Effector memory CD8-positive, alpha-beta T cell (primary cell): ENCODE data around the gene FBRSL1.
"Not testable (repeated sequence)": the region's sequence is repeated elsewhere in the genome, so short reads cannot be mapped to it uniquely, and the experiment has no call there.

Experiments used
- ATAC-seq: fragments of 150-1000 bp; cut with Tn5 transposase; replicated peaks from 2 replicates; pipeline ENCODE4 v1.10.0; 2021; ENCODE audit warnings: mild to moderate bottlenecking, moderate library complexity
- DNase-seq, 3 experiments: peaks; one replicate each; pipeline ENCODE4 v3.0.0; 2021
- H3K27ac Mint-ChIP-seq, 2 donors: one replicate each; pipeline ENCODE4 v1.8.0; 2022; ENCODE audit warnings: mild to moderate bottlenecking in 2 of 2, mixed read lengths in 2 of 2, moderate library complexity in 2 of 2
- H3K27me3 Mint-ChIP-seq, 2 donors: one replicate each; pipeline ENCODE4 v1.8.0; 2022; ENCODE audit warnings: mixed read lengths in 2 of 2
- H3K36me3 Mint-ChIP-seq: one replicate; pipeline ENCODE4 v1.8.0; 2022; ENCODE audit warnings: mild to moderate bottlenecking, moderate library complexity, mixed read lengths; ENCODE audit not compliant: insufficient read depth
- H3K4me1 Mint-ChIP-seq, 2 donors: one replicate each; pipeline ENCODE4 v1.8.0; 2022; ENCODE audit warnings: low read depth in 2 of 2, mixed read lengths in 2 of 2
- H3K4me3 Mint-ChIP-seq, 2 donors: one replicate each; pipeline ENCODE4 v1.8.0; 2022; ENCODE audit warnings: mild to moderate bottlenecking in 2 of 2, mixed read lengths in 2 of 2, moderate library complexity in 2 of 2
- H3K9me3 Mint-ChIP-seq, 2 donors: one replicate each; pipeline ENCODE4 v1.8.0; 2022; ENCODE audit warnings: mixed read lengths in 2 of 2
- total RNA-seq, 9 experiments: gene quantifications; one replicate each; lab custom pipeline; 2026; lab: John Stamatoyannopoulos, UW

The FBRSL1 gene
- 48.8 to 96.4 (median 68.2) reads per million in 9 experiments for total RNA-seq

DNA sequence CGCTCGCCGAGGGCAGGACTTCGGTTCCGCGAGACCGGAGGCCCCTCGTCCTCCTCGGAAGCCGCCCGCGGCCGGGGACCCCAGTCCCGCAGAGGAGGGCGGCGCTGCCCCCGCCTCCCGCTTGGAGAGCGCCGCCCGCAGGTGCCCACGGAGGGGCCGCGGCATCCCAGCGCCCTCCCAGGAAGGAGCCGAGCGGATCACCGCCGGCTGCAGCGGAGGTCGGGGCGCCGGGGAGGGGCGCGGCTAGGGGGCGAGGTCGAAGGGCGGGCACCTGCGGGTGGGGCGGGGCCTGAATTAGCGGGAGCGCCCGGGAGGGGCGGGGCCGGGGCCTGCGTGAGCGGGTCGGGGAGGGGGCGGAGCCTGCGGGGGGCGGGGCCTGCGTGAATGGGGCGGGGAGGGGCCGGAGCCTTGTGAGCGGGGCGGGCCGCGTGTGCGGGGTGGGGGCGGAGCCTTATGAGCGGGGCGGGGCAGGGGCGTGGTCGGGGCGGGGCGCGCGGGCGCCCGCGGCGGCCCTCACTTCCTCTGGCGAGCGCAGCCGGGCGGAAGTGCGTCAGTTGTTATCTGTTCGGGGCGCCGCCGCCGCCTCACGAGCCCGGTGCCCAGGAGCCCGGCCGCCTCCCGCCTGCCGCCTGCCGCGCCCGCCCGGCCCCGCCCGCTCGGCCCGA lies at the start of gene FBRSL1:
Gene FBRSL1 (plus strand): TSS at position 550 of the 665 bp plus-strand sequence.
- Mint-ChIP-seq H3K36me3 (peaks cover 21% of the 10 kb centered on the region), H3K4me1 (peaks cover 61 to 70% of the 10 kb centered on the region in 2 donors), H3K27ac (peak within 1 kb of the TSS; percentile 94 to 95), H3K27me3 (no peaks in the 10 kb centered on the region), H3K9me3 (no peaks in the 10 kb centered on the region), H3K4me3 (peak within 1 kb of the TSS; percentile 90 to 94)
- ATAC-seq (peak; percentile 72), DNase-seq (peak; percentile 81 to 87 (median 86))

DNA sequence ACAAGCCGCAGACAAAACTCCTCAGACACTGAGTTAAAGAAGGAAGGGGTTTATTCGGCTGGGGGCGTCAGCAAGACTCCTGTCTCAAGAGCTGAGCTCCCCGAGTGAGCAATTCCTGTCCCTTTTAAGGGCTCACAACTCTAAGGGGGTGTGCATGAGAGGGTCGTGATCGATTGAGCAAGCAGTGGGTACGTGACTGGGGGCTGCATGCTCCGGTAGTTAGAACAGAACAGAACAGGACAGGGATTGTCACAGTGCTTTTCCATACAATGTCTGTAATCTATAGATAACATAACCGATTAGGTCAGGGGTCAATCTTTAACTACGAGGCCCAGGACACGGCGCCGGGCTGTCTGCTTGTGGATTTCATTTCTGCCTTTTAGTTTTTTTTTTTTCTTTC lies 49.5 kb upstream of the FBRSL1 start:
- H3K4me3 Mint-ChIP-seq, ATAC-seq, DNase-seq, H3K9me3 Mint-ChIP-seq, H3K27ac Mint-ChIP-seq: not testable (repeated sequence)
- Mint-ChIP-seq H3K27me3 (peaks cover 11 to 15% of the 10 kb centered on the region in 2 donors), H3K4me1 (peaks cover 20 to 26% of the 10 kb centered on the region in 2 donors), H3K36me3 (peaks cover 17% of the 10 kb centered on the region)

DNA sequence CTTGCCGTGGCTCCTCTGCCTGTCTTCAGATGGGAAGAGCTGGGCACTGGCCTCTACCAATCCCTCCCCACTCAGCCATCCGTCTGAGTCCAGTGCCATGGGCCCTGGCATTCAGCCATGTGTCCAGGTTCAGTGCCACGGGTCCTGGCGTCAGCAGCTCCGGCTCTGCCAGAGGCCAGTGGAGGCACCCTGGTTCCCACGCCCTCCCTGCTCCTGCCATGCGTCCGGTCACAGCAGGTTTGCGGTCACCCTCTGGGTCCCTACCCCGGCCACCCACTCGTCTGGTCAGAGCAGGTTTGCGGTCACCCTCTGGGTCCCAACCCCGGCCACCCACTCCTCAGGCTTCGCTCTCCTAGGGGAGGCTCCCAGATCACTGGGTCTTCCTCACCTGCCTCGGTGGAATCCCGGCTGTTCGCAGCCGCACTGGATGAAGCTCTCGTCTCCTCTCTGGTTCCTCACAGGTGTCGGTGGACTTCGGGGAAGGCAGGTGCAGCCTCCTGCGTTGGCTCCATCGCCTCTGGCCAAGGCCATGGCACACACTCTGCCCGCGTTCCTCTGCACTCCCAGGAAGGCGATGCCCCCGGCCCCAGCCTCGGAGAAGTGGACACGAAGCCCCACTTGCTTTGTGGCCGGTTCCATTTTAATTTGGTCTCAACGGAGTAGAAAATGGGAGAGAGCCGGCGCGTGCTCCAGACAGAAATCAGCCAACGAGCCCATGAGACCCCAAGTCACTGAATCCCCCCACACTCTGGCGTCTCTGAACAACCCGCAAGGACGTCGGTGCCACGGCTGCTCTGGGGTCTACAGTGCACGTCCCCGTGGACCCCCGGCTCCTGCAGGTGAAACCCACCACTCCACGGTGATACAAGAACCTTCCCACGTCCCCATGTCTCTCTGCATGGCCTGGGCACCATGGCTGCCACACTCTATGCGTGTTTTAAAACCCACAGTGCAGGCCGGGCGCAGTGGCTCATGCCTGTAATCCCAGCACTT lies 47.8 kb upstream of the FBRSL1 start:
- Mint-ChIP-seq H3K4me3 (no peak overlapping the region), H3K27ac (no peak overlapping the region), H3K36me3 (peaks cover 26% of the 10 kb centered on the region), H3K27me3 (no peaks in the 10 kb centered on the region), H3K9me3 (no peaks in the 10 kb centered on the region), H3K4me1 (peaks cover 25 to 32% of the 10 kb centered on the region in 2 donors)
- no peak for ATAC-seq
- no peak for DNase-seq

DNA sequence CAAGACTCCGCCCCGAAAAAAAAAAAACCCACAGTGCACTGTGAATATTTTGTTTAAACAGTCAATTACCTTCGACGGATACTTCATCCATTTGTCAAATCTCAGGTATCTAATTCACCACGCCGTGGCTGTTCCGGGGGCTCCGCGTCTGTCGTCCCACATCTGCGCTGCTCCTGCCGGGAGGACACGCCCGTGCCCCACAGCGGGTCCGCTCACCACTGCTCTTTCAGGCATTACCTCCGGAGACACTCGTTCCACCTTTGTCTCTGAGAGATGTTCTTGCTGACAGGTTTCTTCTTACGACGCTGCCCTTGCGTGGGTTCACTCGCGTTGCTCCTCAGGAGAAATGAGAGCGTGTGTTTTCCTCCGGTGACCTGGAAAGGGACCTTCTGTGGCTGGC lies 46.9 kb upstream of the FBRSL1 start:
- Mint-ChIP-seq H3K4me1 (peaks cover 24 to 29% of the 10 kb centered on the region in 2 donors), H3K4me3 (no peak overlapping the region), H3K9me3 (no peaks in the 10 kb centered on the region), H3K36me3 (peaks cover 26% of the 10 kb centered on the region), H3K27me3 (no peaks in the 10 kb centered on the region), H3K27ac (no peak overlapping the region)
- ATAC-seq = no peak
- no peak for DNase-seq

DNA sequence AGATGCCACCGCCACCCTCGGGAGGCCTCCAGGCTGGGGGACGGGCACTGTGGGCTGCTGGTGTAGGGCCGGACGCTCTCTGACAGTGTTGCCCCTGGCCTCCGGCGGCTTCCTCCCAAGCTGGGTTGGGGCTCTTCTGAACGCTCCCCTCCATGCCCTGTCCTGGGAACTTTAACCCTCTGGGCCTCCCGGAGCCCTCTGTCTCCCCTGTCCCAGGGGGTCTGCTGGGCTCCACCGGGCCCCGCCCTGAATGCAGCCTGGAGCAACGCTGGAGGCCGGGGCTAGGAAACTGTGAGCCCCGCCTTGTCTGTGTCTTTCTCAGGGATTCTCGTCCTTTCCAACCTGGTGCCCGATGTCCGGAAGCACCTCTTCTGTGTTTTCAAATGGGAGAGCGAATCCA lies 45.7 kb upstream of the FBRSL1 start:
- no peaks in the 10 kb centered on the region for H3K27me3 Mint-ChIP-seq
- peak overlapping the region; percentile 95 to 96 for H3K4me3 Mint-ChIP-seq
- H3K9me3 Mint-ChIP-seq = no peaks in the 10 kb centered on the region
- DNase-seq (no peak), ATAC-seq (no peak)
- H3K36me3 Mint-ChIP-seq = peaks cover 29% of the 10 kb centered on the region
- H3K4me1 Mint-ChIP-seq = peaks cover 21 to 26% of the 10 kb centered on the region in 2 donors
- peak overlapping the region; percentile 98 to 100 for H3K27ac Mint-ChIP-seq

DNA sequence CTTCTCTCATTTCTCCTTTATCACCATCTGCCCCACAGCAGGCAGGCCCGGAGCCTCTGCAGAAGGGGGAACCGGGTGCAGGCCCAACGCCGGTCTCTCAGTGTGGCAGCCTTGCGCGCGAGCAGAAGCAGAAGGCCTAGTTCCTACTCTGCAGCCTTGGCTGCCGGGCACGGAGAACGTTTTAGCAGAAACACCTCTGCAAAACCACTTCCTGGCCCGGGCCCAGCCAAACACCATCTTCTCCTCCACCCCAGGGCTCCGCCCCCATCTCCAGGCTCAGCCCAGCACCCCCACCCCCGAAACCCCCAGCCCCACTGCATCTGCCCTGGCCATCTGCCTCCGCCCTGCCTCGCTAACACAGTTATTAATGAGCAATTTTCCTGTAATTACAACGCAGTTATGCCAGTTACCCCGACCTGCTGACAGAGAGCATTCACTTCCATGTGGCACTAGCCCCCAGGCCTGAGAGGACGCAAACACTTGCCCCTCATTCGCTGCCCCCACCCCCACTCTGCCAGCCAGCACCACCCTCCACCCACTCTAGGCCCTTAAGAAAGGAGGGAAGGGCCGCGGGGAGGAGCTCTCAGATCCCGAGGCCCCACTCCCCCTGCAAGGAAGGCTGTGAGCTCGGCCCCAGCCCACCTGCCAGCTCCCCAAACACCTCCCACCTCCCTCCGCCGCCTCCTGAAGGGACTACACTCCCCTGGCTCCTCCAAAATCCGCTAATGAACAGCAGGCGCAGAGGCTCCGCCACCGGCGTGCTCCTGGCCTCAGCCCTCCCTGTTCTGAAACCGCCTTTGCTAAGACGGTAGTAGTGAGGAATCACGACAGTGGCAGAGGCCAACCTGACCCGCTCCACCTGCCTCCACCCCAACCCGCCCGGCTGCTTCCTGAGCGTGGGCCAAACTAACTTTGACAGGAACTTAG lies 44.7 kb upstream of the FBRSL1 start:
- peaks cover 25 to 28% of the 10 kb centered on the region in 2 donors for H3K4me1 Mint-ChIP-seq
- H3K36me3 Mint-ChIP-seq = peaks cover 26% of the 10 kb centered on the region
- peak overlapping the region; percentile 98 to 100 for H3K27ac Mint-ChIP-seq
- ATAC-seq = peak; percentile 78
- peak overlapping the region; percentile 95 to 96 for H3K4me3 Mint-ChIP-seq
- H3K27me3 Mint-ChIP-seq = no peaks in the 10 kb centered on the region
- peak; percentile 58 to 66 (median 62) for DNase-seq
- H3K9me3 Mint-ChIP-seq = no peaks in the 10 kb centered on the region

DNA sequence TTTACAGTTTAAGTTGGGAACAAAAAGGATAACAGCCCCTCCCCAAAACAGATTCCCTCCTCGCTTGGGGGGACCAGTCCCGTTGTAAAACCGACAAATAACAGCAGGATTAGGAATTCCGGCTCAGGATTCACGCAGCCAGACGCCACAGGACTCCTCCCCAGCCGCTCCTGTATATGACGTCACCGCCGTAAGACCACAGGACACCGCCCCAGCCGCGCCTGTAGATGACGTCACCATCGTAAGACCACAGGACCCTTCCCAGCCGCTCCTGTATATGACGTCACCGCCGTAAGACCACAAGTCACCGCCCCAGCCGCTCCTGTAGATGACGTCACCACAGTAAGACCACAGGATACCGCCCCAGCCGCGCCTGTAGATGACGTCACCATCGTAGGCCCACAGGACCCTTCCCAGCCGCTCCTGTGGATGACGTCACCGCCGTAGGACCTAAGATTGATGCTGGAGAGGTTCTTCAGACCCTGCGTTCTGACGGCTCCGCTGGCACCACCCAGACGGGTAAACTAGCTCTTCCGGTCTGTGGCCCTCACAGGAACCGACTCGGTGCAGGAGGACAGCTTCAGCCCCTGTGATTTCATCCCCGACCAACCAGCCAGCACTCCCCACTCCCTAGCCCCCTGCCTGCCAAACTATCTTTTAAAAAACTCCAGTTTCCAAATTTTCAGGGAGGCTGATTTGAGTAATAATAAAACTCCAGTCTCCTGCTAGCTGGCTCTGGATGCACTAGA lies 43.9 kb upstream of the FBRSL1 start:
- ATAC-seq (peak; percentile 64), DNase-seq (peak; percentile 43 to 58 (median 56))
- Mint-ChIP-seq H3K27me3 (no peaks in the 10 kb centered on the region), H3K9me3 (no peaks in the 10 kb centered on the region), H3K36me3 (peaks cover 26% of the 10 kb centered on the region), H3K27ac (peak overlapping the region; percentile 98 to 100), H3K4me1 (peaks cover 25 to 28% of the 10 kb centered on the region in 2 donors), H3K4me3 (peak overlapping the region; percentile 95 to 96)

DNA sequence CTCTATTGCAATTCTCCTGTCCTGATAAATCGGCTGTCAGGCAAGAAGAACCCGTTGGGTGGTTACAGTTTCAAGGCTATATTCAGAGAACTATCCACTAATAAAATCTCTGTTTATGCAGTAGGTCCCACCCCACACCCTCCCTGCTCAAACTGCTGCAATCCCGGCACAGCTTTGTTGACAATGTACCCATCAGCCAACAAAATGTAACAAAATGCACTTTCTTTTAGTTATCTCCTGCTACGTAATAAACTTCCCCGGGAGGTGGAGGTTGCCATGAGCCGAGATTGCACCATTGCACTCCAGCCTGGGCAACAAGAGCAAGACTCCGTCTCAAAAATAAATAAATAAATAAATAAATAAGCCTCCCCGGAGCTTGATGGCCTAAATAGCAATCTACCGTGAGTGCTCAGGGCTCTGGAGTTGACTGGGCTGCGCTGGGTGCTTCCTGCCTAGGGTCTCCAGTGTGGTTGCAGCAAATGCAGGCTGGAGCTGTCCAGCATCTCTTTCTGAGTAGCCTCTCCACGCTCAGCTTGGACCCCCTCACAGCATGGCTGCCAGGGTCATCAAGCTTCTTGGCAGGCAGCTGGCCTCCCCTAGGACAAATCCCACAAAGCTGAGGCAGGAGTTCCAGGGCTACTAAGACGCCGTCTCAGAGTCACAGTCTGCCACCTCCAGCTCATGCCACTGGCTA lies 43.2 kb upstream of the FBRSL1 start:
- Mint-ChIP-seq H3K4me3 (peak overlapping the region; percentile 95 to 96), H3K9me3 (no peaks in the 10 kb centered on the region), H3K27ac (peak overlapping the region; percentile 98 to 100), H3K36me3 (peaks cover 26% of the 10 kb centered on the region), H3K27me3 (peaks cover 0 to 3% of the 10 kb centered on the region in 2 donors), H3K4me1 (peaks cover 25 to 28% of the 10 kb centered on the region in 2 donors)
- ATAC-seq (no peak), DNase-seq (no peak)

DNA sequence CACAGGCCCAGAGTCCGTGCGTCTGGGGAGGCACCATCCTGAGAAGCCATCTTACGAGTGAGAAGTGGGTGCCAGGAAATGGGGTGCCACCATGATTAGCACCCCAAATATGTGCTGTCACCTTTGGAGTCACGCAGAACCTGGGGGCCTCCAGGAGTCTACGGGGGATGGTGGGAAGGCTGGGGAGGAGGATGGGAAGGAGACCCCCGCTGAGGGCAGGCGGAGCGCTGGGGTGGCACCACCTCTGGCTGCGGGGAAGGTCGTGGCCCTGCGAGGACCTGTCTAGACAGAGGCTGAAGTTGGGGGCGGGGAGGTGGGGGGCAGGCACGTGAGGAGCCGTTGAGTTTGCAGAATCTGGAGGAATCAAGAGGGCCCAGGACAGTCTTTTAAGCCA lies 42.6 kb upstream of the FBRSL1 start:
- H3K9me3 Mint-ChIP-seq = no peaks in the 10 kb centered on the region

DNA sequence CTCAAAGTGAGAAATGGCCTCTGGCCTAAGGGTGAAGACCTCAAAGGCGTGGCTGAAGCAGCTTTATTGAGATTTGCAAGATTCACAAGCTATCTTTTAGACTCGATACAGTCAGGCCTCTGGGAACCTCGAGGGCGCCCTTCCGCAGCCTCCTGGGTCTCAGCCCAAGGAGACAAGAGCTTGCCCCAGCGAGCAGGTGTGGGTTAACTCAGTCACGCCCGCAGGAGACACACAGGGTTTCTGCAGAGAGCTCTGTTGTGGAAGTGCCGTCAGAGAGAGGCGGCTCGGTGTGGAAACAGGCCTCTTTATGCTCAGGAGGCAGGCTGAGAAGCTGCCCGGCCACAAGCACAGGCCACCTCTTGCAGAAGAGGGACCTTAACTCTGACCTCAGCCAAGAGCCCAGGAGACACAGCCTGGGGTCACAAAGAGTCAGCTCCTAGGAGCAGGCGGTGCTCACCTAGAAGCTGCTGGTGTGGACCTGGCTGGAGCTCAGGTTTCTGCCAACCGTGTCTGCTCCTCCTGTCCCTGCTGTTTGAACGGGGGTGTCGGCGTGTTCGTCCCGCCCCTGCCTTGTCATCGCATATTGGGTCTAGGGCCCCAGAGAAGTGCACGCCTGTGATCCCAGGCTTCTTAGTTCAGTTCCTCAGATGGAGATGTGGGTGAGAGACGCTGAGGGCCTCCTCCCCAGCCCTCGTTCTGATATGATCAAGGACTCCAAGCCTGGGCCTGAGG lies 42.1 kb upstream of the FBRSL1 start:
- DNase-seq (no peak), ATAC-seq (no peak)
- H3K36me3 Mint-ChIP-seq = peaks cover 23% of the 10 kb centered on the region
- no peaks in the 10 kb centered on the region for H3K9me3 Mint-ChIP-seq
- no peak overlapping the region for H3K4me3 Mint-ChIP-seq
- peaks cover 25 to 30% of the 10 kb centered on the region in 2 donors for H3K4me1 Mint-ChIP-seq
- no peak overlapping the region for H3K27ac Mint-ChIP-seq
- H3K27me3 Mint-ChIP-seq = peaks cover 0 to 14% of the 10 kb centered on the region in 2 donors

More for the DNA sequence above, 42.6 kb upstream of the FBRSL1 start:
- no peak overlapping the region for H3K4me3 Mint-ChIP-seq
- H3K27me3 Mint-ChIP-seq = peaks cover 0 to 8% of the 10 kb centered on the region in 2 donors
- DNase-seq (no peak), ATAC-seq (no peak)
- H3K27ac Mint-ChIP-seq = peak overlapping the region; percentile 25 to 98
- peaks cover 23% of the 10 kb centered on the region for H3K36me3 Mint-ChIP-seq
- peaks cover 25 to 29% of the 10 kb centered on the region in 2 donors for H3K4me1 Mint-ChIP-seq

DNA sequence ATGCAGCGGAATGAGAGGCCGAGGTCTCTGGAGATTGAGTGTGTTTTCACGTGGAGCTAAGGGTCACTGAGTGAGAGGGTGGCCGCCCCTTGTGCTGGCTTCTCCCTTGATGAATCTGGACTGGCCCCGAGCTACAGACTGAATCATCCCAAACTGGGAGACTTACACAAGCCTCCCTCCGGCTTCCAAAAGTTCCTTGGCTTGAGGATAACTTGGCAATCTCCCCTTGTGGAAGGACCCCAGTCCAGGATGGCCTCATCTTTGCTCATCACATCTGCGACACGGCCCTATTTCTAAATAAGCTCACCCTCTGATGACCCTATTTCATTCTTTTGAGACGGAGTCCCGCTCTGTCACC lies 41.5 kb upstream of the FBRSL1 start:
- Mint-ChIP-seq H3K27me3 (peaks cover 0 to 15% of the 10 kb centered on the region in 2 donors), H3K36me3 (peaks cover 22% of the 10 kb centered on the region), H3K9me3 (no peaks in the 10 kb centered on the region), H3K4me1 (peaks cover 25 to 28% of the 10 kb centered on the region in 2 donors), H3K27ac (no peak overlapping the region), H3K4me3 (no peak overlapping the region)
- DNase-seq = no peak
- no peak for ATAC-seq
